PC-9 (cell line): ENCODE results near the gene SLC41A3.

ENCODE experiments used
- CTCF ChIP-seq: fragments of 200-600 bp; sonication (generic); conservative IDR thresholded peaks from 2 replicates; pipeline ENCODE4 v1.6.1; 2017; ENCODE audit warnings: mixed run types, antibody characterized with exemption, mild to moderate bottlenecking, moderate library complexity
- EZH2 ChIP-seq: fragments of 200-600 bp; sonication (generic); IDR thresholded peaks from 2 replicates; pipeline ENCODE4 v1.8.0; 2017; ENCODE audit warnings: antibody characterized with exemption, low read depth

DNA sequence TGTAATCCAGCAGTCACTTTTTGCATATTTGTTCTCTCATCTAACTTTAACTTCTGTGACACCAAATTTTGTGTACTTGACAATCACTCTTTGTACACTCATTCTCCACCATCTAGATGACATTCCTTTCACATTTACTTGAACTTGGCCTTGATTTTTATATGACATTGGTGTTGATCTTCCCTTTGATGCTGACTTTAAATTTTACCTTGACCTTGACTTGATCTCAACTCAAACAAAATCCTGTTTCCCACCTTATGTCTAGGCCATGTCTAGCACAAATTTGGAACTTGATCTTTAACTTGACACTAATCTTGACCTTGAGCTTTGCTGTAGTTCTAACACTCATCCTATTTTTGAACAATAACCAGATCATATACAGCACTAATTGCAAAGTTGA, 81.7 kb downstream of the SLC41A3 start:
- TF ChIP-seq CTCF (no peak), EZH2 (no peak)
